HEK293 (cell line): ENCODE measurements around the gene RNF215.

Source experiments
- CTCF ChIA-PET: fragments of 350-600 bp; formaldehyde crosslinking; extraction: SDS; loops from one replicate; lab custom pipeline; 2021; ENCODE audit warnings: antibody characterized with exemption; lab: Yijun Ruan, JAX
- POLR2A ChIA-PET: fragments of 300-600 bp; formaldehyde crosslinking; extraction: SDS; loops from one replicate; lab custom pipeline; 2020; ENCODE audit warnings: antibody characterized with exemption, inconsistent platforms; lab: Yijun Ruan, JAX
- H3K27ac ChIP-seq: fragments of 200-500 bp; sonication (Bioruptor generic); 2 replicates; pipeline ENCODE4 v1.5.1; 2014; ENCODE audit warnings: low read depth, low read length, control low read depth, inconsistent platforms; ENCODE audit errors: extremely low read depth
- H3K36me3 ChIP-seq, 2 experiments: fragments of 200-500 bp in 1 of 2; sonication (Bioruptor generic) in 1 of 2; 1 replicate in 1 of 2; 2 replicates in 1 of 2; pipeline ENCODE4 v1.5.1; 2014 to 2017; ENCODE audit warnings: inconsistent platforms in 2 of 2, low read length in 2 of 2; ENCODE audit not compliant: control insufficient read depth in 2 of 2, insufficient read depth in 1 of 2
- H3K4me1 ChIP-seq: fragments of 200-500 bp; sonication (Bioruptor generic); 2 replicates; pipeline ENCODE4 v1.5.1; 2014; ENCODE audit warnings: mild to moderate bottlenecking, low read length, inconsistent platforms; ENCODE audit not compliant: control insufficient read depth, insufficient read depth
- H3K4me3 ChIP-seq: 2 replicates; pipeline ENCODE4 v1.5.1; 2011; ENCODE audit warnings: low read depth, mild to moderate bottlenecking, control low read depth, low read length, moderate library complexity
- H3K9me3 ChIP-seq: fragments of 200-500 bp; sonication (Bioruptor generic); 2 replicates; pipeline ENCODE4 v1.5.1; 2014; ENCODE audit warnings: low read depth, low read length, inconsistent platforms; ENCODE audit not compliant: control insufficient read depth, insufficient read depth
- AEBP2 ChIP-seq: fragments of 450-650 bp; formaldehyde crosslinking; IDR thresholded peaks from 2 replicates; pipeline ENCODE4 v1.5.1; 2016; ENCODE audit warnings: missing biosample characterization, missing genetic modification characterization, borderline replicate concordance
- EGR2 ChIP-seq: fragments of 450-650 bp; formaldehyde crosslinking; IDR thresholded peaks from 2 replicates; pipeline ENCODE4 v1.5.1; 2016; ENCODE audit warnings: low read depth, missing biosample characterization, missing genetic modification characterization
- GLI4 ChIP-seq: fragments of 450-650 bp; formaldehyde crosslinking; IDR thresholded peaks from 2 replicates; pipeline ENCODE4 v1.5.1; 2016; ENCODE audit warnings: missing biosample characterization, missing genetic modification characterization
- HOXC10 ChIP-seq: sonication (generic); formaldehyde crosslinking; IDR thresholded peaks from 2 replicates; pipeline ENCODE4 v1.8.1; 2023; ENCODE audit warnings: mild to moderate bottlenecking, missing genetic modification reagents
- KLF10 ChIP-seq: fragments of 450-650 bp; IDR thresholded peaks from 2 replicates; pipeline ENCODE4 v1.5.1; 2018; ENCODE audit warnings: missing biosample characterization, mild to moderate bottlenecking, missing genetic modification characterization
- MZF1 ChIP-seq: fragments of 450-650 bp; formaldehyde crosslinking; IDR thresholded peaks from 2 replicates; pipeline ENCODE4 v1.5.1; 2017; ENCODE audit warnings: missing biosample characterization, missing genetic modification characterization, borderline replicate concordance
- SP3 ChIP-seq: fragments of 450-650 bp; formaldehyde crosslinking; IDR thresholded peaks from 2 replicates; pipeline ENCODE4 v1.5.1; 2016; ENCODE audit warnings: missing biosample characterization, missing genetic modification characterization
- SP7 ChIP-seq: fragments of 450-650 bp; formaldehyde crosslinking; IDR thresholded peaks from 2 replicates; pipeline ENCODE4 v1.5.1; 2016; ENCODE audit warnings: missing biosample characterization, missing genetic modification characterization
- TRIM28 ChIP-seq: IDR thresholded peaks from 2 replicates; pipeline ENCODE4 v1.6.1; 2011; ENCODE audit warnings: low read length, control low read depth, borderline replicate concordance
- ZBTB21 ChIP-seq: fragments of 450-650 bp; formaldehyde crosslinking; IDR thresholded peaks from 2 replicates; pipeline ENCODE4 v1.5.1; 2017; ENCODE audit warnings: missing biosample characterization, missing genetic modification characterization
- ZBTB7A ChIP-seq: fragments of 450-650 bp; formaldehyde crosslinking; IDR thresholded peaks from 2 replicates; pipeline ENCODE4 v1.5.1; 2016; ENCODE audit warnings: low read depth, missing biosample characterization, missing genetic modification characterization
- ZBTB8A ChIP-seq: fragments of 450-650 bp; formaldehyde crosslinking; IDR thresholded peaks from 2 replicates; pipeline ENCODE4 v1.5.1; 2016; ENCODE audit warnings: missing biosample characterization, missing genetic modification characterization
- ZFHX2 ChIP-seq: fragments of 450-650 bp; formaldehyde crosslinking; conservative IDR thresholded peaks from 2 replicates; pipeline ENCODE4 v1.5.1; 2016; ENCODE audit warnings: missing biosample characterization, missing genetic modification characterization
- ZFP69B ChIP-seq: fragments of 450-650 bp; formaldehyde crosslinking; IDR thresholded peaks from 2 replicates; pipeline ENCODE4 v1.5.1; 2016; ENCODE audit warnings: missing biosample characterization, missing genetic modification characterization
- ZNF121 ChIP-seq: fragments of 450-650 bp; formaldehyde crosslinking; IDR thresholded peaks from 2 replicates; pipeline ENCODE4 v1.5.1; 2016; ENCODE audit warnings: missing biosample characterization, missing genetic modification characterization
- ZNF148 ChIP-seq: fragments of 450-650 bp; formaldehyde crosslinking; IDR thresholded peaks from 2 replicates; pipeline ENCODE4 v1.5.0; 2017; ENCODE audit warnings: missing biosample characterization, missing genetic modification characterization, borderline replicate concordance
- ZNF26 ChIP-seq: fragments of 450-650 bp; formaldehyde crosslinking; IDR thresholded peaks from 2 replicates; pipeline ENCODE4 v1.5.1; 2016; ENCODE audit warnings: missing biosample characterization, missing genetic modification characterization
- ZNF366 ChIP-seq: fragments of 450-650 bp; formaldehyde crosslinking; conservative IDR thresholded peaks from 2 replicates; pipeline ENCODE4 v1.5.1; 2016; ENCODE audit warnings: missing biosample characterization, missing genetic modification characterization
- ZNF391 ChIP-seq: fragments of 450-650 bp; formaldehyde crosslinking; IDR thresholded peaks from 2 replicates; pipeline ENCODE4 v1.5.1; 2016; ENCODE audit warnings: low read depth, missing biosample characterization, missing genetic modification characterization, borderline replicate concordance
- ZNF624 ChIP-seq: fragments of 450-650 bp; formaldehyde crosslinking; IDR thresholded peaks from 2 replicates; pipeline ENCODE4 v1.5.1; 2017; ENCODE audit warnings: missing biosample characterization, missing genetic modification characterization
- ZNF629 ChIP-seq: fragments of 450-650 bp; formaldehyde crosslinking; IDR thresholded peaks from 2 replicates; pipeline ENCODE4 v1.5.1; 2017; ENCODE audit warnings: missing biosample characterization, missing genetic modification characterization
- ZNF639 ChIP-seq: fragments of 450-650 bp; formaldehyde crosslinking; IDR thresholded peaks from 2 replicates; pipeline ENCODE4 v1.5.1; 2016; ENCODE audit warnings: missing biosample characterization, missing genetic modification characterization
- ZNF785 ChIP-seq: fragments of 450-650 bp; formaldehyde crosslinking; IDR thresholded peaks from 2 replicates; pipeline ENCODE4 v1.5.1; 2016; ENCODE audit warnings: missing biosample characterization, missing genetic modification characterization
- ZSCAN18 ChIP-seq: fragments of 450-650 bp; formaldehyde crosslinking; IDR thresholded peaks from 2 replicates; pipeline ENCODE4 v1.5.1; 2016; ENCODE audit warnings: missing biosample characterization, missing genetic modification characterization
- ZSCAN23 ChIP-seq: fragments of 450-650 bp; formaldehyde crosslinking; IDR thresholded peaks from 2 replicates; pipeline ENCODE4 v1.5.1; 2016; ENCODE audit warnings: missing biosample characterization, missing genetic modification characterization

Gene RNF215

GRCh38 chr22:30414525-30415047 is 27.4 kb upstream of the RNF215 start:
- ChIA-PET CTCF (interaction anchor here (0.6 to 3.4 kb wide), 4 partner anchors 9 to 817 kb away, joined by 3 to 14 read pairs (median 4); partner anchors contain the start of gene RNF215), POLR2A (interaction anchor here (8.3 kb wide), 1 partner anchor 8 kb away, joined by 78 read pairs; no protein-coding TSS in a partner anchor)
- Histone ChIP-seq H3K27ac (no peak overlapping the region), H3K9me3 (no peaks in the 10 kb centered on the region), H3K36me3 (peaks cover 19 to 93% of the 10 kb centered on the region in 2 experiments), H3K4me3 (no peak overlapping the region), H3K4me1 (no peaks in the 10 kb centered on the region)
- TF ChIP-seq SP7 (tag by site-specific recombination): no peak
- TF ChIP-seq HOXC10 (CRISPR knock-in tag): no peak
- TF ChIP-seq ZNF624 (tag by site-specific recombination): no peak
- no peak for TF ChIP-seq ZSCAN23
- TF ChIP-seq ZNF121 (tag by site-specific recombination): no peak
- TF ChIP-seq ZBTB21 (tag by site-specific recombination): no peak
- no peak for TF ChIP-seq ZNF26 (tag by site-specific recombination)
- TF ChIP-seq ZNF366 (tag by site-specific recombination): no peak
- TF ChIP-seq ZNF148 (tag by site-specific recombination): no peak
- TF ChIP-seq TRIM28: no peak
- TF ChIP-seq ZNF639 (tag by site-specific recombination): no peak

GRCh38 chr22:30413745-30414524 is 26.7 kb upstream of the RNF215 start:
- H3K27ac ChIP-seq: no peak overlapping the region
- POLR2A ChIA-PET: interaction anchor here (0.8 to 8.3 kb wide), 3 partner anchors 9 to 17 kb away, joined by 3 to 78 read pairs (median 3); partner anchors contain the start of gene SEC14L2
- no peaks in the 10 kb centered on the region for H3K9me3 ChIP-seq
- CTCF ChIA-PET: interaction anchor here (0.6 to 3.4 kb wide), 7 partner anchors 9 to 818 kb away, joined by 3 to 14 read pairs (median 4); partner anchors contain the start of gene RNF215
- H3K4me3 ChIP-seq: no peak overlapping the region
- H3K4me1 ChIP-seq: no peaks in the 10 kb centered on the region
- H3K36me3 ChIP-seq: peaks cover 25 to 94% of the 10 kb centered on the region in 2 experiments
- TF ChIP-seq GLI4 (tag by site-specific recombination) (no peak), ZFP69B (tag by site-specific recombination) (no peak), MZF1 (tag by site-specific recombination) (no peak), ZBTB7A (tag by site-specific recombination) (no peak), ZFHX2 (tag by site-specific recombination) (peak; percentile 65), KLF10 (tag by site-specific recombination) (no peak), ZBTB8A (tag by site-specific recombination) (no peak), AEBP2 (tag by site-specific recombination) (no peak), ZNF391 (tag by site-specific recombination) (no peak), SP3 (tag by site-specific recombination) (no peak), ZNF785 (no peak), EGR2 (peak; percentile 59), ZSCAN18 (tag by site-specific recombination) (no peak), ZNF629 (no peak)
